OCI-LY7 (cell line): Measurements from ENCODE around the gene TAF1C. TPM values are rescaled to one million over a fixed set of nuclear protein-coding genes. Genes with fewer than 3 reads are reported as not detected.

Experiments used
- BruUV-seq: library from RNA; stranded (reverse); fragments of 400-500 nt; replicated peaks from 2 replicates; lab custom pipeline; 2021; lab: Mats Ljungman, UMichigan
- CTCF ChIA-PET: fragments of 300-600 bp; sonication (Branson Sonifier 250); formaldehyde crosslinking; loops from one replicate; lab custom pipeline; 2022; ENCODE audit warnings: antibody characterized with exemption; ENCODE audit not compliant: unreplicated experiment; lab: Charles Lee
- POLR2A ChIA-PET: fragments of 300-600 bp; sonication (Branson Sonifier 250); formaldehyde crosslinking; loops from one replicate; lab custom pipeline; 2022; ENCODE audit warnings: antibody characterized with exemption; lab: Charles Lee
- DNase-seq: peaks from one replicate; pipeline ENCODE4 v3.0.0-alpha.2; 2015; ENCODE audit warnings: low spot score
- H2AFZ ChIP-seq: fragments of 200-600 bp; sonication (generic), shearing (Covaris generic); 2 replicates; pipeline ENCODE4 v1.6.1; 2014; ENCODE audit warnings: mild to moderate bottlenecking, antibody characterized with exemption, low read length, moderate library complexity
- H3K27ac ChIP-seq: fragments of 200-600 bp; sonication (generic); 2 replicates; pipeline ENCODE4 v1.5.1; 2014; ENCODE audit warnings: mixed run types, low read depth, mild to moderate bottlenecking, moderate library complexity, low read length, inconsistent platforms; ENCODE audit not compliant: poor library complexity, severe bottlenecking
- H3K36me3 ChIP-seq: fragments of 200-600 bp; sonication (generic); 2 replicates; pipeline ENCODE4 v1.6.1; 2014; ENCODE audit warnings: mild to moderate bottlenecking, antibody characterized with exemption, low read length, moderate library complexity, mixed read lengths; ENCODE audit not compliant: insufficient read depth
- H3K4me1 ChIP-seq: fragments of 200-600 bp; sonication (generic); 2 replicates; pipeline ENCODE4 v1.5.1; 2014; ENCODE audit warnings: mild to moderate bottlenecking, low read length; ENCODE audit not compliant: insufficient read depth, poor library complexity, severe bottlenecking
- H3K4me2 ChIP-seq: fragments of 200-600 bp; sonication (generic); 2 replicates; pipeline ENCODE4 v1.6.1; 2014; ENCODE audit warnings: mild to moderate bottlenecking, low read length
- H3K4me3 ChIP-seq: fragments of 200-600 bp; sonication (generic); 2 replicates; pipeline ENCODE4 v1.5.1; 2014; ENCODE audit warnings: mild to moderate bottlenecking, low read depth, low read length; ENCODE audit not compliant: poor library complexity, severe bottlenecking
- H3K79me2 ChIP-seq: fragments of 200-600 bp; sonication (generic); 2 replicates; pipeline ENCODE4 v1.6.1; 2016; ENCODE audit warnings: low read depth, mild to moderate bottlenecking, low read length, moderate library complexity, mixed read lengths; ENCODE audit not compliant: insufficient read depth
- H3K9me2 ChIP-seq: fragments of 200-600 bp; sonication (generic); 2 replicates; pipeline ENCODE4 v1.6.1; 2016; ENCODE audit warnings: mild to moderate bottlenecking, low read length, mixed read lengths; ENCODE audit not compliant: insufficient read depth
- H3K9me3 ChIP-seq: fragments of 200-600 bp; sonication (generic); 2 replicates; pipeline ENCODE4 v1.6.1; 2014; ENCODE audit warnings: mild to moderate bottlenecking, mixed run types, low read length, mixed read lengths
- H4K20me1 ChIP-seq: fragments of 200-600 bp; sonication (generic); 2 replicates; pipeline ENCODE4 v1.6.1; 2014; ENCODE audit warnings: mild to moderate bottlenecking, antibody characterized with exemption, low read length, moderate library complexity, mixed read lengths; ENCODE audit not compliant: insufficient read depth
- CTCF ChIP-seq: fragments of 200-600 bp; sonication (generic); conservative IDR thresholded peaks from 2 replicates; pipeline ENCODE4 v1.5.1; 2014; ENCODE audit warnings: mild to moderate bottlenecking, antibody characterized with exemption, low read length, moderate library complexity, mixed read lengths
- EZH2phosphoT487 ChIP-seq: fragments of 200-600 bp; sonication (generic); IDR thresholded peaks from 2 replicates; pipeline ENCODE4 v1.6.1; 2018; ENCODE audit warnings: low read depth, borderline replicate concordance, mild to moderate bottlenecking, mixed run types, antibody characterized with exemption, low read length, moderate library complexity, mixed read lengths
- intact Hi-C: fragments of 100-400 bp; cut with micrococcal nuclease; formaldehyde crosslinking; loops from one replicate; pipeline ENCODE4 v1.10.0; 2022; ENCODE audit not compliant: unreplicated experiment
- total RNA-seq, 2 experiments: library from RNA; depleted of rRNA in 1 of 2; stranded (reverse); fragments of >200 nt in 1 of 2; shearing (Covaris generic) in 1 of 2; gene quantifications; 2 replicates each; pipeline ENCODE4 v1.2.3, GENCODE V29; 2014 to 2022

The TAF1C gene
- total RNA-seq, 2 experiments from 2014 or later: 64.6 to 66.1 TPM

GRCh38 chr16:84143784-84144199 is 43.1 kb downstream of the TAF1C start:
- H3K79me2 ChIP-seq: peaks cover 20% of the 10 kb centered on the region
- no TSS peak for BruUV-seq
- H3K4me3 ChIP-seq: peak overlapping the region; percentile 74
- peaks cover 4% of the 10 kb centered on the region; the same call in 1 of the 2 replicates for H3K36me3 ChIP-seq
- H3K9me3 ChIP-seq: no peaks in the 10 kb centered on the region
- ChIA-PET POLR2A (interaction anchor here (0.6 to 2.0 kb wide), 3 partner anchors 12 to 27 kb away, joined by 3 to 15 read pairs (median 6); partner anchors contain the start of gene MBTPS1), CTCF (interaction anchor here (0.6 kb wide), 1 partner anchor 8 kb away, joined by 4 read pairs; no protein-coding TSS in a partner anchor)
- H3K4me2 ChIP-seq: peak overlapping the region; percentile 98
- TF ChIP-seq CTCF (no peak), EZH2phosphoT487 (no peak)
- H4K20me1 ChIP-seq: 0 out of 2 replicates have a peak, but pooled peaks cover 9% of the 10 kb centered on the region
- H2AFZ ChIP-seq: peak overlapping the region; percentile 54; the same call in 1 of the 2 replicates
- peak overlapping the region; percentile 50 for H3K27ac ChIP-seq
- no peak for DNase-seq
- intact Hi-C loops: no loop called here
- H3K9me2 ChIP-seq: no peaks in the 10 kb centered on the region
- peaks cover 17% of the 10 kb centered on the region for H3K4me1 ChIP-seq

- no peak overlapping the region for H3K27ac ChIP-seq
- H4K20me1 ChIP-seq: 0 out of 2 replicates have a peak, but pooled peaks cover 9% of the 10 kb centered on the region
- no peaks in the 10 kb centered on the region for H3K9me2 ChIP-seq
- no peak for TF ChIP-seq CTCF
- no peak for TF ChIP-seq EZH2phosphoT487
- H2AFZ ChIP-seq: no peak overlapping the region
- CTCF ChIA-PET: no interaction called here
- intact Hi-C loops: no loop called here
- H3K4me1 ChIP-seq: peaks cover 17% of the 10 kb centered on the region
- POLR2A ChIA-PET: interaction anchor here (0.6 to 0.8 kb wide), 3 partner anchors 9 to 92 kb away, joined by 3 read pairs; no protein-coding TSS in a partner anchor
- 0 out of 2 replicates have a peak overlapping the region, but pooled peaks have one; percentile 98 for H3K4me2 ChIP-seq
- BruUV-seq: TSS peak; percentile 59
- H3K4me3 ChIP-seq: no peak overlapping the region
- H3K36me3 ChIP-seq: peaks cover 4% of the 10 kb centered on the region; the same call in 1 of the 2 replicates
- peaks cover 20% of the 10 kb centered on the region for H3K79me2 ChIP-seq
- H3K9me3 ChIP-seq: no peaks in the 10 kb centered on the region
- no peak for DNase-seq
These were observed 43.8 kb downstream of the TAF1C start for GRCh38 chr16:84143081-84143480.

- Histone ChIP-seq H2AFZ (no peak overlapping the region), H3K9me3 (no peaks in the 10 kb centered on the region), H3K4me1 (peaks cover 17% of the 10 kb centered on the region), H3K27ac (no peak overlapping the region), H3K9me2 (no peaks in the 10 kb centered on the region), H3K4me3 (no peak overlapping the region), H4K20me1 (0 out of 2 replicates have a peak, but pooled peaks cover 9% of the 10 kb centered on the region), H3K79me2 (peaks cover 20% of the 10 kb centered on the region), H3K4me2 (peak overlapping the region; percentile 17; the same call in 1 of the 2 replicates), H3K36me3 (peaks cover 4% of the 10 kb centered on the region; the same call in 1 of the 2 replicates)
- ChIA-PET POLR2A (interaction anchor here (1.6 kb wide), 1 partner anchor 24 kb away, joined by 7 read pairs; the partner anchor contains the start of gene MBTPS1), CTCF (interaction anchor here (0.7 to 1.0 kb wide), 2 partner anchors 8 to 331 kb away, joined by 3 to 4 read pairs; no protein-coding TSS in a partner anchor)
- intact Hi-C loops: loop anchor here (1.0 kb wide), 1 partner anchor 56 kb away; no protein-coding TSS in a partner anchor
- BruUV-seq: no TSS peak
- peak; percentile 73 for TF ChIP-seq CTCF
- no peak for TF ChIP-seq EZH2phosphoT487
- DNase-seq: peak; percentile 69
These were observed 45.6 kb downstream of the TAF1C start for GRCh38 chr16:84141143-84141670.
